Right lobe of liver (tissue), 6 donors: ENCODE measurements around the gene EVI5. TPM values are rescaled to one million over a fixed set of nuclear protein-coding genes. Genes with fewer than 3 reads are reported as not detected.

Experiments
- ATAC-seq, 4 donors: fragments of 200-7000 bp; cut with Tn5 transposase; one replicate each; pipeline ENCODE4 v1.9.1; 2020; ENCODE audit warnings: mild to moderate bottlenecking in 4 of 4, moderate library complexity in 4 of 4
- DNase-seq, 3 donors: peaks; one replicate each; pipeline ENCODE4 v3.0.0-alpha.2; 2020
- H3K27ac ChIP-seq, 3 donors: fragments of 200-600 bp; one replicate each; pipeline ENCODE4 v1.8.0; 2022
- H3K27me3 ChIP-seq, 2 donors: fragments of 200-600 bp; one replicate each; pipeline ENCODE4 v1.8.0; 2022
- H3K36me3 ChIP-seq, 4 donors: fragments of 200-600 bp; sonication (generic) in 1 of 4; one replicate each; pipeline versions ENCODE4 v1.5.1 to v1.8.0; 2017 to 2022; ENCODE audit warnings: control low read depth in 1 of 4
- H3K4me1 ChIP-seq, 4 donors: fragments of 200-600 bp; sonication (generic) in 1 of 4; one replicate each; pipeline versions ENCODE4 v1.5.1 to v1.8.0; 2017 to 2022; ENCODE audit warnings: control low read depth in 1 of 4
- H3K4me3 ChIP-seq, 3 donors: fragments of 200-600 bp; one replicate each; pipeline ENCODE4 v1.8.0; 2022
- H3K9me3 ChIP-seq, 4 donors: fragments of 200-600 bp; sonication (generic) in 1 of 4; one replicate each; pipeline versions ENCODE4 v1.5.1 to v1.8.0; 2017 to 2022; ENCODE audit warnings: control low read depth in 1 of 4
- CTCF ChIP-seq, 4 donors: fragments of 200-600 bp in 3 of 4; fragments of 450-650 bp in 1 of 4; IDR thresholded peaks; one replicate each; pipeline versions ENCODE4 v1.5.1 to v1.8.0; 2016 to 2022; ENCODE audit warnings: antibody characterized with exemption in 4 of 4, mild to moderate bottlenecking in 2 of 4
- POLR2A ChIP-seq: fragments of 450-650 bp; IDR thresholded peaks from one replicate; pipeline ENCODE4 v1.6.1; 2017; ENCODE audit warnings: antibody characterized with exemption, mild to moderate bottlenecking
- WGBS: methylation state at CpG from one replicate; pipeline ENCODE4 v1.1.6; 2018; ENCODE audit warnings: low coverage, low lambda C conversion rate; ENCODE audit not compliant: insufficient coverage; ENCODE audit errors: missing lambda C conversion rate; 5-methylcytosine and 5-hydroxymethylcytosine counted together
- intact Hi-C, 2 donors: fragments of 100-400 bp; cut with DNase I; formaldehyde crosslinking; loops; one replicate each; pipeline versions ENCODE4 v1.11.2 to v1.14.1; 2022
- total RNA-seq, 6 experiments: library from RNA; depleted of rRNA in 2 of 6; stranded (reverse); fragments of >200 nt in 2 of 6; fragmentation: NEBNext Ultra II Directional in 3 of 6; extraction: Animal tissue kit (Norgen Biotek cat#: 25700) in 3 of 6; gene quantifications; one replicate each; pipeline versions ENCODE4 v1.1.0 to v1.2.4, GENCODE V29; 2016 to 2023
- donor health status: DM: no; HTN: yes; CAD: no.
- donor health status: DM: no; HTN: no; CAD: no.
- donor health status: DM: no; HTN: no; CAD: no.
- donor health status: DM: no; HTN: yes; CAD: no.
- donor health status: DM: no; HTN: yes; CAD: no.

Gene EVI5
- total RNA-seq, 6 experiments from 2014 or later: 12.8 to 27.7 (median 19.0) TPM

DNA sequence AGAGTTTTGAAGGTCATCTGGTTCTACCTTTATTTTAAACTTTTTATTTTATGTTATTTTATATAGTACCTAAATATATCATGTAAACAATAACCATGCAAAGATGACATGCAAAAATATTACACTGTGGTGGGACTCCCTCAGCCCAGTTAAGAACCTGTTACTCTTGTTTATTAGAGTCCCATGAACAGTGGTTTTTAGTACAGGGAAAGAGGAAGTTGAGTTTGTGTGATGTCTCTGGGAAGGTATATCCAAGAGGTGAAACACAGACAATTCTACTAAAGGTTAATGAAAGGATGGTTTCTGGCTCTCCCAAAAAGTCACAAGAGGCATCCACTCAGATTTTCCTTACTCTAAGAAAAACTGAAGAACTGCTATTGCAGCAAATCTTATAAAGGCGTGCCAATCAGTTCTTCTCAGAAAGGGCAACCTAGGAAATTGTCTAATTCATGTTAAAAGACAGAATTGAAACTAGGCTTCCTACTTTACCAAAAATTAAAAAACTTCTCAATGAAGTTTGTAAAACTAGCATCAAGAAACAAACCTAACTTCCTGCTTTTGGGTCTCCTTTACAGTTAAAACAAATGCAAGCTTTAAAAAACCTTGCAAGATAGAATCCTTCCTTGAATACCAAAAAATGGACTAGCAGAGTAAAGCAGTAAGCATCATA, 318.1 kb downstream of the EVI5 start:
- DNase-seq (no peak), ATAC-seq (no peak)
- Histone ChIP-seq H3K36me3 (no peaks in the 10 kb centered on the region), H3K27me3 (no peaks in the 10 kb centered on the region), H3K27ac (no peak overlapping the region), H3K4me1 (no peaks in the 10 kb centered on the region), H3K9me3 (no peaks in the 10 kb centered on the region), H3K4me3 (no peak overlapping the region)
- TF ChIP-seq POLR2A (no peak), CTCF (IDR thresholded peaks at IDR 0.05) (no peak)
- WGBS: 67% methylated on average over 1 of the region's 1 CpG
- intact Hi-C loops: no loop called here

- no peaks in the 10 kb centered on the region for H3K4me1 ChIP-seq
- H3K9me3 ChIP-seq: no peaks in the 10 kb centered on the region
- 88% methylated on average over 1 of the region's 1 CpG for WGBS
- H3K36me3 ChIP-seq: no peaks in the 10 kb centered on the region
- H3K27ac ChIP-seq: no peak overlapping the region
- intact Hi-C loops: no loop called here
- DNase-seq (no peak), ATAC-seq (no peak)
- H3K27me3 ChIP-seq: no peaks in the 10 kb centered on the region
- H3K4me3 ChIP-seq: no peak overlapping the region
- TF ChIP-seq CTCF (IDR thresholded peaks at IDR 0.05): no peak
- no peak for TF ChIP-seq POLR2A
Observed at GRCh38 chr1:92465256-92465647, 319.7 kb downstream of the EVI5 start.

DNA sequence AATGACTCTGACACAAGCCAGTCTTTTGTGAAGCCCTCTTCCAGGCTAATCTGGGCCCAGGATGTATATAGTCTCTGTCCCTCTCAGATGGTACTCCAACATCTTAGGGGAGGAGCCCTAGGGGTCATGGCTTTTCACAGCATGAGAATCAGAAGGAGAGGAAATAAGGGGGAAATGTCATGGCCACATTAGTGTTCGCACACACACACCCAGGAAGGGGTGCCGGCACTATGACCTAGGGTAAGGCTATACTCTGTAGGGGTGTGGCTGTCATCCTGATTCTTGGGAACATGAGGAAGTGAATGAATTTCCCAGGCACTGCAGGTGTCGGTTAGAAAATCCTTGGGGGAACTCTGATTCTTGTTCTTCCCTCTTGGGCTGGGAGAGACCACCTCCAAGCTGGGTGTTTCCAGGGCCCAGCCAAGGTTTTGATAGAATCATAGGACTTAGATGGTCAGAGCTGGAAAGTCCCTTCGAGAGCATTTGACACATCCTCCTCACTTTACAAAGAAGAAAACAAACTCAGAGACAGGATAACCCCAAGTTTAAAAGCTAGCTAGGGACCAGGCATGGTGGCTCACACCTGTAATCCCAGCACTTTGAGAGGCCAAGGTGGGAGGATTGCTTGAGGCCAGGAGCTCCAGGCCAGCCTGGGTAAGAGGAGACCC, 320.2 kb downstream of the EVI5 start:
- intact Hi-C loops: no loop called here
- TF ChIP-seq POLR2A (no peak), CTCF (IDR thresholded peaks at IDR 0.05) (no peak)
- ATAC-seq (no peak), DNase-seq (no peak)
- Histone ChIP-seq H3K27ac (no peak overlapping the region), H3K27me3 (no peaks in the 10 kb centered on the region), H3K36me3 (no peaks in the 10 kb centered on the region), H3K4me3 (no peak overlapping the region), H3K4me1 (no peaks in the 10 kb centered on the region), H3K9me3 (no peaks in the 10 kb centered on the region)
- 60% methylated on average over 1 of the region's 4 CpGs for WGBS

- no peak overlapping the region for H3K4me3 ChIP-seq
- WGBS: 69% methylated on average over 5 of the region's 5 CpGs
- no peaks in the 10 kb centered on the region for H3K9me3 ChIP-seq
- no peaks in the 10 kb centered on the region for H3K4me1 ChIP-seq
- H3K27ac ChIP-seq: no peak overlapping the region
- no peaks in the 10 kb centered on the region for H3K27me3 ChIP-seq
- TF ChIP-seq CTCF (IDR thresholded peaks at IDR 0.05): peak in 1 of 4 donors; percentile 5
- no peak for TF ChIP-seq POLR2A
- H3K36me3 ChIP-seq: no peaks in the 10 kb centered on the region
- DNase-seq (no peak), ATAC-seq (peak; percentile 31 to 49 (median 44))
- intact Hi-C loops: no loop called here
Observed at GRCh38 chr1:92461364-92462097, 323.4 kb downstream of the EVI5 start.
